Retinal pigment epithelial cell (primary cell): ENCODE data around the gene DACH1.

Experiments used
- DNase-seq: peaks from one replicate; pipeline ENCODE4 v3.0.0-alpha.2; 2010; ENCODE audit warnings: low read depth
- H3K4me3 ChIP-seq: 2 replicates; pipeline ENCODE4 v1.5.1; 2011; ENCODE audit warnings: mild to moderate bottlenecking, low read length, control low read depth, moderate library complexity
- TF ChIP-seq, protein P1 (sequence below): conservative IDR thresholded peaks from 2 replicates; pipeline ENCODE4 v1.5.1; 2011; ENCODE audit warnings: low read depth, low read length, control low read depth, inconsistent platforms

DACH1 gene

GRCh38 chr13:71751073-71751472, 115.9 kb downstream of the DACH1 start:
- no peak for DNase-seq
- TF ChIP-seq, protein P1, sequence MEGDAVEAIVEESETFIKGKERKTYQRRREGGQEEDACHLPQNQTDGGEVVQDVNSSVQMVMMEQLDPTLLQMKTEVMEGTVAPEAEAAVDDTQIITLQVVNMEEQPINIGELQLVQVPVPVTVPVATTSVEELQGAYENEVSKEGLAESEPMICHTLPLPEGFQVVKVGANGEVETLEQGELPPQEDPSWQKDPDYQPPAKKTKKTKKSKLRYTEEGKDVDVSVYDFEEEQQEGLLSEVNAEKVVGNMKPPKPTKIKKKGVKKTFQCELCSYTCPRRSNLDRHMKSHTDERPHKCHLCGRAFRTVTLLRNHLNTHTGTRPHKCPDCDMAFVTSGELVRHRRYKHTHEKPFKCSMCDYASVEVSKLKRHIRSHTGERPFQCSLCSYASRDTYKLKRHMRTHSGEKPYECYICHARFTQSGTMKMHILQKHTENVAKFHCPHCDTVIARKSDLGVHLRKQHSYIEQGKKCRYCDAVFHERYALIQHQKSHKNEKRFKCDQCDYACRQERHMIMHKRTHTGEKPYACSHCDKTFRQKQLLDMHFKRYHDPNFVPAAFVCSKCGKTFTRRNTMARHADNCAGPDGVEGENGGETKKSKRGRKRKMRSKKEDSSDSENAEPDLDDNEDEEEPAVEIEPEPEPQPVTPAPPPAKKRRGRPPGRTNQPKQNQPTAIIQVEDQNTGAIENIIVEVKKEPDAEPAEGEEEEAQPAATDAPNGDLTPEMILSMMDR: no peak
- no peak overlapping the region for H3K4me3 ChIP-seq

- TF ChIP-seq, protein P1: no peak
- no peak overlapping the region for H3K4me3 ChIP-seq
- no peak for DNase-seq
Observed at GRCh38 chr13:71730267-71730666, 136.7 kb downstream of the DACH1 start.

GRCh38 chr13:71729441-71729840, 137.6 kb downstream of the DACH1 start:
- no peak for DNase-seq
- TF ChIP-seq, protein P1: no peak
- H3K4me3 ChIP-seq: no peak overlapping the region

GRCh38 chr13:71727662-71728061, 139.3 kb downstream of the DACH1 start:
- no peak for DNase-seq
- H3K4me3 ChIP-seq: no peak overlapping the region
- TF ChIP-seq, protein P1: no peak

DNA sequence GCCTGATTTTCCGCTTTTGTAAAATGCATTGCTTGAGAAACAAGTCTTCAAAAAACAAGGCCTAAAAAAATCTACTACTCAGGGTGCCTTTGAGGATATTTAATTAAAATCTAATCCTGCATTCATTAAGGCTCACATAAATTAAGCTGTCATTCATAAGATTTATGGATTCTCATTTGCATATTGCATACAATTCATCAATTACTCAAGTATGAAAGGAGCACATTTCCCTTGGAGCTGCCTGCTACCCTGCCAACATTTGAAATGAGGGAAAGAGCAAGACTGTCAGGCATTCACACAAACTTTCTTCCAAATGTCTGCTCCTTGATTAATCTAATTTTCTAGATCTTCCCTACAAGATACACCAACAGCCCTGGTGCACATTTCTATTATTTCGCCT, 140.0 kb downstream of the DACH1 start:
- no peak overlapping the region for H3K4me3 ChIP-seq
- TF ChIP-seq, protein P1: no peak
- DNase-seq: no peak

DNA sequence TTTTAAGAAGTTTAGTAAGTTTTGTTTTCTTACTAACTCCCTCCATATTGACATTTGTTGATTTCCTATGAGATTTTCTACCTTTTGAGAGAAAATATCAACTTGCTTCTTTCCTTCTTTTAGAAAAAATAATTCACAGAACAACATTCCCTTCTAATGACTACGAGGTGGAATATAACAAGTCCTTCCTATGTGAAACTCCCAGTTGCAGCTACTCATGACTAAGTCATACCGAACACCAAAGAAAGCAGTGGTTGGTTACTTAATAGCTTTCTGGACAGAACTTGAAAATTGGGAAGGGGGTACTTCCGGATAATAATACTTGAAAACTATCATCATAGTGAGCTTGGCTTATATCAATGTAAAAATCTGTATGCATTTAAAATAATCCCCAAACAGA, 144.8 kb downstream of the DACH1 start:
- TF ChIP-seq, protein P1: no peak
- H3K4me3 ChIP-seq: no peak overlapping the region
- no peak for DNase-seq

GRCh38 chr13:71721104-71721503, 145.9 kb downstream of the DACH1 start:
- no peak overlapping the region for H3K4me3 ChIP-seq
- DNase-seq: no peak
- TF ChIP-seq, protein P1: no peak
